ENCODE results near the gene TXNDC16. TPM values are rescaled to one million over a fixed set of nuclear protein-coding genes. Genes with fewer than 3 reads are reported as not detected.

TXNDC16 gene
- total RNA-seq, 2 donors from 2014 or later: 11.5 to 17.5 TPM

GRCh38 chr14:52536269-52536668 is 16.0 kb downstream of the TXNDC16 start:
- Mint-ChIP-seq H3K9me3 (no peaks in the 10 kb centered on the region), H3K4me3 (no peak overlapping the region), H3K36me3 (ENCODE audit: low read depth) (peaks cover 17% of the 10 kb centered on the region), H3K27me3 (ENCODE audit: insufficient read depth) (peaks cover 34% of the 10 kb centered on the region), H3K4me1 (no peaks in the 10 kb centered on the region), H3K27ac (no peak overlapping the region)
- H3K4me1 ChIP-seq (ENCODE audit: control insufficient read depth, insufficient read depth, low read length): no peaks in the 10 kb centered on the region
- DNase-seq: no peak
- H3K36me3 ChIP-seq (ENCODE audit: control insufficient read depth, insufficient read depth, low read length): no peaks in the 10 kb centered on the region
- no peak for TF ChIP-seq CTCF (conservative IDR thresholded peaks at IDR 0.05)
- no peak overlapping the region for H3K27ac ChIP-seq (ENCODE audit: low read depth, low read length)
- no peaks in the 10 kb centered on the region for H3K9me3 ChIP-seq (ENCODE audit: control insufficient read depth, low read length)
- peaks cover 28% of the 10 kb centered on the region for H3K27me3 ChIP-seq (ENCODE audit: control insufficient read depth, insufficient read depth, low read length, poor library complexity, severe bottlenecking)
- no peak overlapping the region for H3K4me3 ChIP-seq (ENCODE audit: low read length)
- 91 to 100% methylated on average over 1 to 3 of the region's 3 CpGs for WGBS, 2 experiments (ENCODE audit: insufficient coverage in 1 of 2, insufficient read length in 1 of 2)
- H3K9ac ChIP-seq (ENCODE audit: extremely low read depth, low read length, poor library complexity, severe bottlenecking): no peak overlapping the region

GRCh38 chr14:52531481-52531880 is 20.8 kb downstream of the TXNDC16 start:
- H3K27ac ChIP-seq (ENCODE audit: low read depth, low read length): no peak overlapping the region
- H3K27me3 Mint-ChIP-seq (ENCODE audit: insufficient read depth): no peaks in the 10 kb centered on the region
- no peak for DNase-seq
- H3K9ac ChIP-seq (ENCODE audit: extremely low read depth, low read length, poor library complexity, severe bottlenecking): no peak overlapping the region
- no peak overlapping the region for H3K27ac Mint-ChIP-seq
- H3K9me3 Mint-ChIP-seq: no peaks in the 10 kb centered on the region
- H3K4me1 Mint-ChIP-seq: no peaks in the 10 kb centered on the region
- no peak overlapping the region for H3K4me3 ChIP-seq (ENCODE audit: low read length)
- no peaks in the 10 kb centered on the region for H3K27me3 ChIP-seq (ENCODE audit: control insufficient read depth, insufficient read depth, low read length, poor library complexity, severe bottlenecking)
- peaks cover 15% of the 10 kb centered on the region for H3K36me3 Mint-ChIP-seq (ENCODE audit: low read depth)
- no peak overlapping the region for H3K4me3 Mint-ChIP-seq
- no peaks in the 10 kb centered on the region for H3K9me3 ChIP-seq (ENCODE audit: control insufficient read depth, low read length)
- TF ChIP-seq CTCF (conservative IDR thresholded peaks at IDR 0.05): no peak
- no peaks in the 10 kb centered on the region for H3K4me1 ChIP-seq (ENCODE audit: control insufficient read depth, insufficient read depth, low read length)
- no peaks in the 10 kb centered on the region for H3K36me3 ChIP-seq (ENCODE audit: control insufficient read depth, insufficient read depth, low read length)

- TF ChIP-seq CTCF (conservative IDR thresholded peaks at IDR 0.05): peak; percentile 44
- no peaks in the 10 kb centered on the region for H3K36me3 Mint-ChIP-seq (ENCODE audit: low read depth)
- peaks cover 6% of the 10 kb centered on the region for H3K4me1 Mint-ChIP-seq
- Histone ChIP-seq H3K27me3 (ENCODE audit: control insufficient read depth, insufficient read depth, low read length, poor library complexity, severe bottlenecking) (no peaks in the 10 kb centered on the region), H3K9me3 (ENCODE audit: control insufficient read depth, low read length) (no peaks in the 10 kb centered on the region), H3K36me3 (ENCODE audit: control insufficient read depth, insufficient read depth, low read length) (no peaks in the 10 kb centered on the region), H3K9ac (ENCODE audit: extremely low read depth, low read length, poor library complexity, severe bottlenecking) (no peak overlapping the region), H3K4me1 (ENCODE audit: control insufficient read depth, insufficient read depth, low read length) (peaks cover 5% of the 10 kb centered on the region), H3K27ac (ENCODE audit: low read depth, low read length) (no peak overlapping the region), H3K4me3 (ENCODE audit: low read length) (no peak overlapping the region)
- H3K9me3 Mint-ChIP-seq: no peaks in the 10 kb centered on the region
- H3K27me3 Mint-ChIP-seq (ENCODE audit: insufficient read depth): no peaks in the 10 kb centered on the region
- no peak for DNase-seq
- WGBS, 2 experiments (ENCODE audit: insufficient coverage in 1 of 2, insufficient read length in 1 of 2): 94% methylated on average over 2 to 3 of the region's 4 CpGs
- H3K27ac Mint-ChIP-seq: no peak overlapping the region
- H3K4me3 Mint-ChIP-seq: no peak overlapping the region
Observed at GRCh38 chr14:52527052-52527451, 25.3 kb downstream of the TXNDC16 start.
